ENCODE measurements around the gene FANCB. TPM values are rescaled to one million over a fixed set of nuclear protein-coding genes. Genes with fewer than 3 reads are reported as not detected.

Gene FANCB
- total RNA-seq, 1 experiment from 2014 or later: 12.1 TPM

DNA sequence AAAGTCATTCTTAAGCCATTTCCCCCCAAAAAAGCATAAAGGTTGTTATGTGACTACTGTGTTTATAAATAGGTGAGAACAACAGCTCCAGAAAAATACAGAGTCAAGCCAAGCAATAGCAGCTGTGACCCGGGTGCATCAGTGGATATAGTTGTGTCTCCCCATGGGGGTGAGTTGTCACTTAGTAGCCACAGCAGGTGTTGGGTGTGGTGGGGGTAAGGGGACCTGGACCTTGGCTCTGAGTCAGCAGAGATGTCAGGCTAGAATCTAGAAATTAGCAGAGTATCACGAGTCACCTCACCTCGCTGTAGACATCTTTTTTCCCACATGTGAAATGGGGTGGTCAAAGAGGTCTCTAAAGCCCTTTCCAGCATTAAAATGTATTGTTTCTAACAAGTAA lies 42.7 kb upstream of the FANCB start:
- H3K23me2 ChIP-seq (ENCODE audit: insufficient read length, low read depth, low read length, poor library complexity, severe bottlenecking): no peaks in the 10 kb centered on the region
- H2BK5ac ChIP-seq (ENCODE audit: insufficient read length, low read length): no peak overlapping the region
- Mint-ChIP-seq H3K9me3 (peaks cover 47 to 56% of the 10 kb centered on the region in 2 experiments), H3K4me1 (no peaks in the 10 kb centered on the region), H3K4me3 (no peak overlapping the region), H3K27me3 (ENCODE audit: low read depth) (no peaks in the 10 kb centered on the region), H3K27ac (no peak overlapping the region), H3K36me3 (ENCODE audit: insufficient read depth in 1 of 3, low read depth in 3 of 3) (peaks cover 6 to 47% (median 25%) of the 10 kb centered on the region in 3 experiments; a peak in 5 of 7 replicates)
- no peak overlapping the region for H4K8ac ChIP-seq (replicated peaks; ENCODE audit: insufficient read length, low read depth, low read length)
- H2AFZ ChIP-seq (ENCODE audit: low read length): no peak overlapping the region
- no peak overlapping the region for H3T11ph ChIP-seq (ENCODE audit: low read length)
- H3K79me2 ChIP-seq (ENCODE audit: insufficient read depth, low read length): no peaks in the 10 kb centered on the region
- H2BK20ac ChIP-seq (ENCODE audit: low read depth, low read length, poor library complexity, severe bottlenecking): no peak overlapping the region
- WGBS (ENCODE audit: extremely low coverage, insufficient read length, low lambda C conversion rate): no CpG with 5 or more reads among the region's 3 CpGs
- no peak overlapping the region for H3K23ac ChIP-seq (ENCODE audit: insufficient read length, low read depth, low read length)
- H2BK12ac ChIP-seq (ENCODE audit: insufficient read length, low read depth, low read length): no peak overlapping the region
- no peak for DNase-seq
- H2BK120ac ChIP-seq (ENCODE audit: low read depth, low read length, poor library complexity, severe bottlenecking): no peak overlapping the region
- H4K91ac ChIP-seq (ENCODE audit: insufficient read length, low read depth, low read length): no peak overlapping the region
- H3K79me1 ChIP-seq (ENCODE audit: insufficient read depth, low read depth, low read length, poor library complexity, severe bottlenecking): no peaks in the 10 kb centered on the region
- H3K14ac ChIP-seq (ENCODE audit: insufficient read depth, low read length): no peak overlapping the region
- no peaks in the 10 kb centered on the region for H4K20me1 ChIP-seq (ENCODE audit: control insufficient read depth, insufficient read depth, insufficient read length)
- H2BK15ac ChIP-seq (ENCODE audit: low read depth, low read length): no peak overlapping the region
- H3K9me3 ChIP-seq (ENCODE audit: control insufficient read depth, low read depth, low read length): no peaks in the 10 kb centered on the region
- H3K4ac ChIP-seq (ENCODE audit: low read depth, low read length): no peak overlapping the region
- H3K27ac ChIP-seq (ENCODE audit: insufficient read length, low read depth, low read length): no peak overlapping the region
- H3K18ac ChIP-seq (ENCODE audit: insufficient read length, low read depth, low read length): no peak overlapping the region
- no peaks in the 10 kb centered on the region for H3K27me3 ChIP-seq (ENCODE audit: insufficient read depth, low read length)
- TF ChIP-seq, protein P1, sequence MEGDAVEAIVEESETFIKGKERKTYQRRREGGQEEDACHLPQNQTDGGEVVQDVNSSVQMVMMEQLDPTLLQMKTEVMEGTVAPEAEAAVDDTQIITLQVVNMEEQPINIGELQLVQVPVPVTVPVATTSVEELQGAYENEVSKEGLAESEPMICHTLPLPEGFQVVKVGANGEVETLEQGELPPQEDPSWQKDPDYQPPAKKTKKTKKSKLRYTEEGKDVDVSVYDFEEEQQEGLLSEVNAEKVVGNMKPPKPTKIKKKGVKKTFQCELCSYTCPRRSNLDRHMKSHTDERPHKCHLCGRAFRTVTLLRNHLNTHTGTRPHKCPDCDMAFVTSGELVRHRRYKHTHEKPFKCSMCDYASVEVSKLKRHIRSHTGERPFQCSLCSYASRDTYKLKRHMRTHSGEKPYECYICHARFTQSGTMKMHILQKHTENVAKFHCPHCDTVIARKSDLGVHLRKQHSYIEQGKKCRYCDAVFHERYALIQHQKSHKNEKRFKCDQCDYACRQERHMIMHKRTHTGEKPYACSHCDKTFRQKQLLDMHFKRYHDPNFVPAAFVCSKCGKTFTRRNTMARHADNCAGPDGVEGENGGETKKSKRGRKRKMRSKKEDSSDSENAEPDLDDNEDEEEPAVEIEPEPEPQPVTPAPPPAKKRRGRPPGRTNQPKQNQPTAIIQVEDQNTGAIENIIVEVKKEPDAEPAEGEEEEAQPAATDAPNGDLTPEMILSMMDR (conservative IDR thresholded peaks at IDR 0.05): no peak
- H4K5ac ChIP-seq (ENCODE audit: insufficient read length, low read depth, low read length): no peak overlapping the region
- no peak overlapping the region for H3K9ac ChIP-seq (ENCODE audit: extremely low read depth, insufficient read length, low read length)
- H2AK5ac ChIP-seq (ENCODE audit: insufficient read length, low read length): no peak overlapping the region
- H3K56ac ChIP-seq (ENCODE audit: insufficient read length, low read depth, low read length): no peak overlapping the region
- no peaks in the 10 kb centered on the region for H3K4me1 ChIP-seq (ENCODE audit: insufficient read depth, low read length)
- H3K4me2 ChIP-seq (ENCODE audit: insufficient read depth, insufficient read length, low read length): no peak overlapping the region

Measured in H9 (cell line).